Measurements from ENCODE around the gene PLPPR1.

The PLPPR1 gene

DNA sequence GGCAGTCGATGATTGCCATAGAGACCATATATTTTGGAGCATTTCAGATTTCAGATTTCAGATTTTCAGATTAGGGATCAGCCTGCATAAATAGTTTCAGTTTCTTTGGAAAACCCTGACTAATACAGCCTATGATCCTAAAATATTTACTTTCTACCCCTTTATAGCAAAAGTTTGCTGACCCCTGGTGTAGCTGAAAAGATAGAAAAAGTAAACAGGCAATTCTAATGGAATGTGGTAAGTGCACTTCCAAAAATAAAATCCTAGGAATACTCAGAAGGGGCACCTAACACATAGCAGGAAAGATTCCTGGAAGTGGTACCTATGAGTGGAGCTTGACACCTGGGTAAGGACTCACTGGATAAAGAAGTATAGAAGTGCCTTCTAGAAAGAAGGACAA, 321.8 kb downstream of the PLPPR1 start:
- TF ChIP-seq, protein P1, sequence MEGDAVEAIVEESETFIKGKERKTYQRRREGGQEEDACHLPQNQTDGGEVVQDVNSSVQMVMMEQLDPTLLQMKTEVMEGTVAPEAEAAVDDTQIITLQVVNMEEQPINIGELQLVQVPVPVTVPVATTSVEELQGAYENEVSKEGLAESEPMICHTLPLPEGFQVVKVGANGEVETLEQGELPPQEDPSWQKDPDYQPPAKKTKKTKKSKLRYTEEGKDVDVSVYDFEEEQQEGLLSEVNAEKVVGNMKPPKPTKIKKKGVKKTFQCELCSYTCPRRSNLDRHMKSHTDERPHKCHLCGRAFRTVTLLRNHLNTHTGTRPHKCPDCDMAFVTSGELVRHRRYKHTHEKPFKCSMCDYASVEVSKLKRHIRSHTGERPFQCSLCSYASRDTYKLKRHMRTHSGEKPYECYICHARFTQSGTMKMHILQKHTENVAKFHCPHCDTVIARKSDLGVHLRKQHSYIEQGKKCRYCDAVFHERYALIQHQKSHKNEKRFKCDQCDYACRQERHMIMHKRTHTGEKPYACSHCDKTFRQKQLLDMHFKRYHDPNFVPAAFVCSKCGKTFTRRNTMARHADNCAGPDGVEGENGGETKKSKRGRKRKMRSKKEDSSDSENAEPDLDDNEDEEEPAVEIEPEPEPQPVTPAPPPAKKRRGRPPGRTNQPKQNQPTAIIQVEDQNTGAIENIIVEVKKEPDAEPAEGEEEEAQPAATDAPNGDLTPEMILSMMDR (IDR thresholded peaks at IDR 0.05; ENCODE audit: control extremely low read depth, extremely low read depth, low read depth, missing control alignments), result no peak
- CTCF ChIA-PET, result interaction anchor here (1.4 kb wide), 1 partner anchor 15 kb away, joined by 3 read pairs; no protein-coding TSS in a partner anchor
- POLR2A ChIA-PET, result no interaction called here
- DNase-seq (ENCODE audit: extremely low spot score), result no peak

DNA sequence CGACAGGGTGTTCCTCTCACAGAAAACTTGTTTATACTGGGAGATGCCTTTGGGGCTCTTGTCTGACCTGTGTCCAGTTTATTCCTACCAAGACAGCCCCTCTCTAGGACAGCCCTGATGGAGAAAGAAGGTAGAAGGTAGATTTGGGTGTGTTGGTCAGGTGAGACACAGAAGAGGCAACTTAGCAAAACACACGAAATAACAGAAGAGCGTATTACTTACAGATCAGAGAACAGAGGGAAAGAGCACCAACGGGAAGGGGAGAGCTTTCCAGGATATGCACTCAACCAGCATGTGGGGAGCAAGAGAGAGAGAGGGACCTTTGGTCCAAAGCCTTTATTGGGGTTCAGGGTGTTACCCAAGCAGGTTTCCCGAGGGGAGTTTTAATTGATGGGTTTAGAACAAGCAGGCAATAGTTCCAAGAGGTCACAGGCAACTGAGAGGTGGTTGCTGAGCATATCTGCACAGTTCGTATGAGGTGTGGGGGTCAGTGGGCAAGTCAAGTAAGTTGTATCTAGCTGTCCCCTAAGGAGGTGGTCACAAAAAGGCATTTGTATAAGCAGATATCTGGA, 324.5 kb downstream of the PLPPR1 start:
- ChIA-PET CTCF (interaction anchor here (1.1 to 1.3 kb wide), 2 partner anchors 19 to 41 kb away, joined by 3 to 4 read pairs; no protein-coding TSS in a partner anchor), POLR2A (no interaction called here)
- no peak for DNase-seq (ENCODE audit: extremely low spot score)
- TF ChIP-seq, protein P1 (IDR thresholded peaks at IDR 0.05; ENCODE audit: control extremely low read depth, extremely low read depth, low read depth, missing control alignments), result no peak

DNA sequence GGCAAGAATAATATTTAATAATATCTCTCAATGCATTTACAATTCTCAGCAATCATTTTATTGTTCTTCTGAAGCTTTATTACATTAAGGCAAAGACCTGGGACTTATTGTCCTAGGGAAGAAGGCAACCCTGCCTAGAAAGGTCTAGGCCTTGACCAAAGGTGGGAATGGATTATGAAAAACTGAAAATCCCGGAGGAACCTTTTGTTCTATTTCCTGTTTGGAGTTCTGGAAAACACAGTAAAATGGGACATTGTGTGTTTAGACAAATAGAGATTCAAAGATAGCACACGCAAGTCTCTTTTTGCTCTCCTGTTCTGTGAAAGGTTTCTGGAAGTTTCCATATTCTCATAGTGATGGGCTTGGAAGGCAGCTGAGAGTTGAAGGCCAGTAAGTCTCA, 325.2 kb downstream of the PLPPR1 start:
- no peak for DNase-seq (ENCODE audit: extremely low spot score)
- TF ChIP-seq, protein P1 (IDR thresholded peaks at IDR 0.05; ENCODE audit: control extremely low read depth, extremely low read depth, low read depth, missing control alignments), result no peak
- ChIA-PET POLR2A (no interaction called here), CTCF (no interaction called here)

DNA sequence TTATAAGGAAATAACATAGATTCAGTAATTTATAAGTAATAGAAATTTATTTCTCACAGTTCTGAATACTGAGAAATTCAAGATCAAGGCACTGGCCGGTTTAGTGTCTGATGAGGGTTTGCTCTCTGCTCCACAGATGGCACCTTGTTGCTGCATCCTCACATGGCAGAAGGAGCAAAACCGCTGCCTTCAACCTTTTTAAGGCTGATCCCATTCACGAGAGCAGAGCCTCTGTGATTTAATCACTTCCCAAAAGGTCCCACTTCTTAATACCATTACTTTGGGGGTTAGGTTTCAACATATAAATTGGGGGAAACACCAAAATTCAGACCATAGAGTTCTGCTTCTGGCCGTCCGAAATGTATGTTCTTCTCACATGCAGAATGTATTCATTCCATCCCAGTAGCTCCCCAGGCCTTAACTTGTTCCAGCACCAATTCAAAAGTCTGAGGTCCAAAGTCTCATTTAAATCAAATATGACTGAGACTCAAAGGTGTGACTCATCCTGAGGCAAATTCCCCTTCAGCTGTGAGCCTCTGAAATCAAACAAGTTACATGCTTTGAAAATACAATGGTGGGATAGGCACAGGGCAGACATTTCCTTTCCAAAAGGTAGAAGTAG, 325.7 kb downstream of the PLPPR1 start:
- POLR2A ChIA-PET, result no interaction called here
- no peak for DNase-seq (ENCODE audit: extremely low spot score)
- CTCF ChIA-PET, result no interaction called here
- TF ChIP-seq, protein P1 (IDR thresholded peaks at IDR 0.05; ENCODE audit: control extremely low read depth, extremely low read depth, low read depth, missing control alignments), result no peak

DNA sequence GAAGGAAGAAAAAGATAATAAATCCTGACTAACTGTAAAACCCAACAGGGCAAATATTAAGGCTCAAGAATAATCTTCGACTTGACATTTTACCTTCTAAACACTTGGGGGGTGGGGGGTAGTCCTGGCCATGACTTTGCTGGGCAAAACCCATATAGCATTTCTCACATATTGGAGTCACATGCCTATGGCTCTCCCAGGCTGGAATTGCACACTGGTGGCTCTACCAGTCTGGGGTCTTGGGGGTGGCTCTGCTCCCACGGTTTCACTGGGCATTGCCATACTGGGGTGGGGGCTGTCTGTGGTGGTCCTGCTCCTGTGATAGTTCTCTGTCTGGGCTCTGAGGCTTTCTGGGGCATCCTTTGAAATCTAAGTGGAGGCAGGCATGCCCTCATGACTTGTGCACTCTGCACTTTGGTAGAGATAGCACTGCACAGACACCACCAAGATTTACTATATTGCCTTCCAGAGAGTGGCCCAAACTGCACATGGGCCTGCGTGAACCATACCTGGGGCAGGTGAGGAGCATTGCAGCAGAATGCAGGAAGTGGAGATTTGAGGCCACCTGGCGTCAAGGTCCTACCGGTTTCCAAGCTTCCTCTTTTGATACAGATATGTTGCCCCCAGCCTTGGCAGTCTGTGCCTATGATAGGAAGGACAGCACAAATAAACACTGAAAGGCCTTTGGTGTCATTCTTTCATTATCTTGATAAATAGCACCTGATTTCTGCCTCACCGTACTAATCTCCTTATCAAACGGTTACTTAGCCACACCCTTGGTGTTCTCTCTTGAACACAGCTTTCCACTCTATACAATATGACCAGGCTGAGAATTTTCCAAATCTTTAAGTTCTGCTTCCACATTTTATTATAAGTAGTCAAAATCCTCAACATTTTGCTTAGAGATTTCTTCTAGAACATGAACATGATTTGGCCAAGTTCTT, 326.5 kb downstream of the PLPPR1 start:
- POLR2A ChIA-PET, result no interaction called here
- TF ChIP-seq, protein P1 (IDR thresholded peaks at IDR 0.05; ENCODE audit: control extremely low read depth, extremely low read depth, low read depth, missing control alignments), result no peak
- no peak for DNase-seq (ENCODE audit: extremely low spot score)
- CTCF ChIA-PET, result no interaction called here

DNA sequence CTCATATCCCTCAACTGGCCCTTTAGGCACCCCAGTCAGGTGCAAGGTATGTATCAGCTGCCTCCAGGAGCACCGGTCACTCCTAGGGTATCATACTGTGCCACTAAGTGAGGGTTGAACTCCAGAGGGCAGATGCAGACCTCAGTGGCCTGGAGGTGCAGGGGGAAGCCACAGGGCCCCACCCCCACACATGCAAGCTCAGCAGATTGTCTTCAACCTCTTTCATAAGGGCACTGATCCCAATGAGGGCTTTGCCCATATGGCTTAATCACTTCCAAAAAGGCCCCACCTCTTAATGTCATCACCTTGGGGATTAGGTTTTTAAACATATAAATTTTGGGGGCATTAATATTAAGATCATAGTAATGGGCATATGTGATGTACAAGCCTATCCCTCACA, 328.1 kb downstream of the PLPPR1 start:
- ChIA-PET POLR2A (no interaction called here), CTCF (no interaction called here)
- TF ChIP-seq, protein P1 (IDR thresholded peaks at IDR 0.05; ENCODE audit: control extremely low read depth, extremely low read depth, low read depth, missing control alignments), result no peak
- DNase-seq (ENCODE audit: extremely low spot score), result no peak

Data from GM10248 (cell line).